ES-I3 (cell line): Measurements from ENCODE around the gene RIN3.

ENCODE experiments used
- H3K36me3 ChIP-seq: 2 replicates; pipeline ENCODE4 v1.6.1; 2013; ENCODE audit warnings: mild to moderate bottlenecking, low read length, control low read depth, moderate library complexity; ENCODE audit not compliant: insufficient read depth
- H3K4me1 ChIP-seq: 2 replicates; pipeline ENCODE4 v1.6.1; 2013; ENCODE audit warnings: mild to moderate bottlenecking, control low read depth, low read length; ENCODE audit not compliant: insufficient read depth
- H3K9ac ChIP-seq: 2 replicates; pipeline ENCODE4 v1.6.1; 2013; ENCODE audit warnings: low read depth, mild to moderate bottlenecking, low read length, moderate library complexity
- H3K9me3 ChIP-seq: 2 replicates; pipeline ENCODE4 v1.6.1; 2013; ENCODE audit warnings: mild to moderate bottlenecking, low read length, moderate library complexity; ENCODE audit not compliant: control insufficient read depth, insufficient read depth

The RIN3 gene

GRCh38 chr14:92513204-92513965, at the start of gene RIN3:
Gene RIN3, plus strand, starts transcription at chr14:92513781. Its CDS starts 152 bp downstream, at chr14:92513933.
- Histone ChIP-seq H3K36me3 (no peaks in the 10 kb centered on the region), H3K4me1 (peaks cover 17% of the 10 kb centered on the region), H3K9me3 (no peaks in the 10 kb centered on the region), H3K9ac (peak within 1 kb of the TSS; percentile 52)

- Histone ChIP-seq H3K9ac (no peak overlapping the region), H3K36me3 (no peaks in the 10 kb centered on the region), H3K9me3 (0 out of 2 replicates have a peak, but pooled peaks cover 5% of the 10 kb centered on the region), H3K4me1 (peaks cover 11% of the 10 kb centered on the region; the same call in 1 of the 2 replicates)
Measured at GRCh38 chr14:92464156-92464555, 49.4 kb upstream of the RIN3 start.

GRCh38 chr14:92464716-92465115, 48.9 kb upstream of the RIN3 start:
- Histone ChIP-seq H3K36me3 (no peaks in the 10 kb centered on the region), H3K9me3 (peaks cover 9% of the 10 kb centered on the region; the same call in 1 of the 2 replicates), H3K4me1 (peaks cover 6% of the 10 kb centered on the region; the same call in 1 of the 2 replicates)

GRCh38 chr14:92465353-92466055, 48.1 kb upstream of the RIN3 start:
- no peak overlapping the region for H3K9ac ChIP-seq

More at GRCh38 chr14:92464716-92465115, 48.9 kb upstream of the RIN3 start:
- no peak overlapping the region for H3K9ac ChIP-seq

GRCh38 chr14:92466059-92466458, 47.5 kb upstream of the RIN3 start:
- Histone ChIP-seq H3K4me1 (peaks cover 11% of the 10 kb centered on the region), H3K9ac (no peak overlapping the region)

More at GRCh38 chr14:92465353-92466055, 48.1 kb upstream of the RIN3 start:
- Histone ChIP-seq H3K4me1 (peaks cover 6% of the 10 kb centered on the region; the same call in 1 of the 2 replicates), H3K36me3 (no peaks in the 10 kb centered on the region), H3K9me3 (peaks cover 10% of the 10 kb centered on the region; the same call in 1 of the 2 replicates)

GRCh38 chr14:92469515-92469914, 44.1 kb upstream of the RIN3 start:
- Histone ChIP-seq H3K4me1 (peaks cover 28% of the 10 kb centered on the region), H3K9me3 (peaks cover 10% of the 10 kb centered on the region; the same call in 1 of the 2 replicates), H3K36me3 (no peaks in the 10 kb centered on the region), H3K9ac (no peak overlapping the region)

More at GRCh38 chr14:92466059-92466458, 47.5 kb upstream of the RIN3 start:
- H3K36me3 ChIP-seq: no peaks in the 10 kb centered on the region
- H3K9me3 ChIP-seq: peaks cover 10% of the 10 kb centered on the region; the same call in 1 of the 2 replicates

- H3K9ac ChIP-seq: no peak overlapping the region
- peaks cover 10% of the 10 kb centered on the region; the same call in 1 of the 2 replicates for H3K9me3 ChIP-seq
- H3K36me3 ChIP-seq: no peaks in the 10 kb centered on the region
- peaks cover 28% of the 10 kb centered on the region for H3K4me1 ChIP-seq
Measured at GRCh38 chr14:92470215-92470614, 43.4 kb upstream of the RIN3 start.

- H3K36me3 ChIP-seq: no peaks in the 10 kb centered on the region
- no peak overlapping the region for H3K9ac ChIP-seq
- peaks cover 10% of the 10 kb centered on the region; the same call in 1 of the 2 replicates for H3K9me3 ChIP-seq
- peaks cover 28% of the 10 kb centered on the region for H3K4me1 ChIP-seq
Measured at GRCh38 chr14:92470811-92471210, 42.8 kb upstream of the RIN3 start.

GRCh38 chr14:92471919-92472318, 41.7 kb upstream of the RIN3 start:
- H3K4me1 ChIP-seq: peaks cover 28% of the 10 kb centered on the region
- H3K9me3 ChIP-seq: peaks cover 5% of the 10 kb centered on the region; the same call in 1 of the 2 replicates
- H3K36me3 ChIP-seq: no peaks in the 10 kb centered on the region
- H3K9ac ChIP-seq: no peak overlapping the region

- no peak overlapping the region for H3K9ac ChIP-seq
- H3K9me3 ChIP-seq: peaks cover 5% of the 10 kb centered on the region; the same call in 1 of the 2 replicates
- peaks cover 28% of the 10 kb centered on the region for H3K4me1 ChIP-seq
- H3K36me3 ChIP-seq: no peaks in the 10 kb centered on the region
Measured at GRCh38 chr14:92472860-92473259, 40.7 kb upstream of the RIN3 start.

- no peak overlapping the region for H3K9ac ChIP-seq
Measured at GRCh38 chr14:92473261-92473968, 40.2 kb upstream of the RIN3 start.

GRCh38 chr14:92473969-92474535, 39.5 kb upstream of the RIN3 start:
- Histone ChIP-seq H3K9ac (no peak overlapping the region), H3K4me1 (peaks cover 28% of the 10 kb centered on the region), H3K9me3 (peaks cover 5% of the 10 kb centered on the region; the same call in 1 of the 2 replicates), H3K36me3 (no peaks in the 10 kb centered on the region)

More at GRCh38 chr14:92473261-92473968, 40.2 kb upstream of the RIN3 start:
- peaks cover 28% of the 10 kb centered on the region for H3K4me1 ChIP-seq
- peaks cover 5% of the 10 kb centered on the region; the same call in 1 of the 2 replicates for H3K9me3 ChIP-seq
- H3K36me3 ChIP-seq: no peaks in the 10 kb centered on the region

GRCh38 chr14:92475037-92475436, 38.5 kb upstream of the RIN3 start:
- H3K9me3 ChIP-seq: no peaks in the 10 kb centered on the region
- peaks cover 26% of the 10 kb centered on the region for H3K4me1 ChIP-seq
- no peak overlapping the region for H3K9ac ChIP-seq
- no peaks in the 10 kb centered on the region for H3K36me3 ChIP-seq
